Measurements from ENCODE around the gene NHS.

Gene NHS

DNA sequence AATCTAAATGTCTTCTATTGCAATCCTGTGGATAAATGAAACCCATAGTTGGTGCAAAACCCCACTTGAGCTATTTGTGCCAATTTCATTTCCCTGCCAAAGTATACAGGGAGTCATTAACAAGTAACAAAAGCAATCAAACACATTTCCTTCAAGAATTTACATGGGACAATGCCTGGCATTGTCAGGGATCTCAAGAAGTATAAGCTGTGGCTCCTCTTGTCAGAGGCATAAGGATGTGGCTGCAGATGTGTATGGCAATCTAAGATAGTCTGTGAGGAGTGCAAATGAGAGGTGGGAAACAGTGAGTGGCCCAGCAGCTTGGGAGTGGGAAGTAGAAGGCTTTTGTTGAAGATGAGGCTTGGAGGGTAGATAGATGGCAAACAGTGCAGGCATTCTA lies 304.3 kb downstream of the NHS start:
- no peak for DNase-seq (ENCODE audit: low spot score)

DNA sequence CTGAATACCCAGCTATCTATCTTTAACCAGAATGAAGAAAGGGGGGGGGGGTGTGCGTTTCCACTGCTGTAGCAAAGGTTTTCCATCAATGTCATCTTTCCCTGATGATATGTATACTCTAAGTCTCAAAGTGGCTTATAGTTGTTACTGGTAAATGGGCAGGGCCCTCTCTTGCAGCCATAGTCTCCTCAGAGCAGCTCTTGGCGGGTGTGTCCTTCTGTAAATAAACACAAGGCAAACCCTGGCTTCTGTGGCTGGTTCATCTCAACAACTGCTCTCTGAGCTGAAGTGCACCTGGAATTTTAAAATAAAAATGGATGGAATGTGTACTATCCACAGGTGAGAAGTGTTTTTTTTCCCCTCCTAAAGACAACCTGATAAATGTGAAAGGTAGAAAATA lies 304.8 kb downstream of the NHS start:
- DNase-seq (ENCODE audit: low spot score): no peak

DNA sequence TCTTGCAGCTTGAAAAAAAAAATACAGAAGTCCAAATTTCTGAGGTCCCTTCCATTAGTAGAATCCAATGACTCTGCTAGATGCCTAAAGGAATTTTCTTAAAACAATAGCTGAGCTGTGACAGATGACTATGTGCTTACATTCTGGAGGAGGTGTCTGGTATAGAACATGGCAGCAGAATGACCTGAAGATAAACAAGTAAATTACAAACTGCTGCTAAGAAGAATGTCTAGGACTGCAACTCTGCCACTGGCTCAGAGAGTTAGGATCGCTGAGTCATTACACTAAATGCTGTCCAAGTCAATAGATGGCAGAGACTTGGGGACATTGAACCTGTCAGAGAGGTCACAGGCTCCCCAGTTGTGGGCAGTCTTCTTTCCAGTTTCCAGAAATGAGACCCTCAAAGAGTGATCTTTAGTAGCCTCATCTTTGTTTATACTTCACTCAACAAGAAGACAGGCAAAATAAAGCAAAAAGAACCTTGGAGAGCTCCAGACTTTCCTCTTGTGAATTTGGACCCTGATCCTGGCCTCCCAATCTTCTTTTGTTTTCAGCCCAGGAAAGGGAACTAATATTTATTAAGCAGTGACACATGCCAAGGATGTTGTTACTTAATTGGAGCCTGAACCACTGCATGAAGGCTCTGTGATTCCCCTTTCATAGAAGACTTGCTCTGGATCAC lies 305.9 kb downstream of the NHS start:
- DNase-seq (ENCODE audit: low spot score): no peak

DNA sequence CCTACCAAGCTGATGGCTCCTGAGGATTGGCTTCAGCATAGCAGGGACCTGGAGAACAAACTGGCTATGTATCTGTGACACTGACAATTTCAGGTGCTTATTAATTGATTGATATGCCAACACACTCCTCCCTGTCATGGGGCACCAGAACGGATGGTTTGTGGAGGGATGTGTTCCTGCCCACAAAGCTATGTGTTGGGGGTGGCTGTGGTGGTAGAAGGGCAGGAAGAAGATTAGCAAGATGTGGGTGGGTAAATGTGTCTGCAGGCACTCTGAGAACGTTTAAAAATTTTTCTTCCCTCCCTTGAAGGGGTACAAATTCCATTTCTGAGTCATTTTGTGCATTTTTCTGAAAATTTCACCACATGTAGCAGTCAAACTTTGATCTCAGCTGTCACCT lies 307.3 kb downstream of the NHS start:
- no peak for DNase-seq (ENCODE audit: low spot score)

DNA sequence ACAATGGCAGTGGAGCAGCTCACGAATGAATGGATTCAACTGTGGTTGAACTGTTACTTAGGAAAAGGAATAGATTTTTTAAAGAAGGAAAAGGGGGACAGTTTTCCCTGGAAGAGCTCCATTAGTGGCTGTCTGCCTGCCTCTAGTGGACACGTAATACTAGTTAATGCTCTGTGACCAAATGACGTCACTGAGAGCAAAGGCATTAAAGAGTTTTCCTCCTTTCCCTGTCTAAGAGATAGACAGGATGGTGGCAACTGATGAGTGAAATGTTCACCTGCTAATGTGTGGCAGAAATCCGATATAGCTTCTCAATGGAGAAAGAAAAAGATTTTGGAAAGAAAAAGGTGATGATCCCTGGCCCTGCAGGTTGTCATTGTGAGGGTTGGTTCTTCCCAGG lies 310.0 kb downstream of the NHS start:
- DNase-seq (ENCODE audit: low spot score): no peak

DNA sequence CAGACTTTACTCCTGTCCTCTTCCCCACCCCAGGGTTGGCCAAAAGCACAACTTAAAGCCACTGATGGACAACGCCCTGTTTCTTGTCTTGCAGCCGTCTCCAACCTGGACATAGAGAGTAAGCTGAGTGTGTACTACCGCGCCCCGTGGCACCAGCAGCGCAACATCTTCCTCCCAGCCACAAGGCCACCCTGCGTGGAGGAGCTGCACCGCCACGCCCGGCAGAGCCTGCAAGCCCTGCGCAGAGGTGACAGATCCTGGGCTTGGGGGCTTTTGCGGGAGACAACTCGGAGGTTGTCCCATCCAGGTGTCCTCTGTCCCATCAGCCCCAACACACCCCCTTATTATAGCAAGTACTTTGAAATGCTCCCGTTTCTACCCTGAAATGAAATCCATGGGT lies 312.6 kb downstream of the NHS start:
- no peak for DNase-seq (ENCODE audit: low spot score)

DNA sequence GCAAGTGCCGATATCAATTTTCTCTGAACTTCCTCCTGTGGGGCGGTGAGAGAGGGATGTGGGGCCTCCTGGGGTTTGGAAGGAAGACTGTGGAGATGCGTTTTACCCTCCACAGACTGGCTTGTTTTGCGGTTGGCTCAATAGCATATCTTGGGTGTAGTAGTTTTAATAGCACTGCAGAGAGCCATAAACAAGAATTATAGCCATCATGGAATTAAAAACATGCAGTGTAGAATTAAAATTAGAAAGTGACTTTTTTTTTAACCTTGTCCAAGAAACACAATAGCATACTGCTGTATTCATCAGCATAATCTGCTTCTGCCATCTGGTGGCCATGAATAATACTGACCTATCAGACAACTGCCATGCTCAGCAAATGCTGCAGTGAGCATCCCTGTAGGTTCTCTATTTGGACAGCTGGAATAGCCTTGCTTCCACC lies 315.0 kb downstream of the NHS start:
- peak; percentile 6 for DNase-seq (ENCODE audit: low spot score)

DNA sequence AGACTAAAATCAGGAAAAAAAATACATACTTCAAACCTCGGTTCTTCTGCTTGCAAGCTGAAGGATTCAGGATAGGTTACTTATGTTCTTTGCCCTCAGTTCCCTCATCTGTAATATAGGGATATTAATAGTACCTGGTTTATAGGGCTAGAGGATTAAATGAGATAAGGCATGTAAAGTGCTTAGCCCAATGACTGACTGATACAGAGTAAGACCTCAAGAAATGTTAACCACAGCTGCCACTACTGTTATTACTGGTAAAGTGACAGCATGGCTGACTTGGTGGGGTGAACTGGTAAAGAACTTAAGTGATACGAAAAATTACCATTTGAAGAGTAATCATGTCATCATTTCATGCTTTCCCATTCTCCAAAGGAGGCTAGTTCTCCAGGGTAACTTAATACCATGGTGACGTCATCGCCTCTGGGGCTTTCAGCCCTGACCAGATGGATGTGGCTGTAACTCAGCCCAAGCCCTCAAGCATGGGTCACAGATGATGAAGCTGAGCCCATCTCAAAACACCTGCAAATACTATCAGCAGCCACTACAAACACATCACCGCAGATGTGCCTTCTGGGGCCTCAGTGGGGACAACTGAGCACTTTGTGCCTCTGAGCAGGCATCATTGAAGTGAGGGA lies 317.8 kb downstream of the NHS start:
- DNase-seq (ENCODE audit: low spot score): no peak

DNA sequence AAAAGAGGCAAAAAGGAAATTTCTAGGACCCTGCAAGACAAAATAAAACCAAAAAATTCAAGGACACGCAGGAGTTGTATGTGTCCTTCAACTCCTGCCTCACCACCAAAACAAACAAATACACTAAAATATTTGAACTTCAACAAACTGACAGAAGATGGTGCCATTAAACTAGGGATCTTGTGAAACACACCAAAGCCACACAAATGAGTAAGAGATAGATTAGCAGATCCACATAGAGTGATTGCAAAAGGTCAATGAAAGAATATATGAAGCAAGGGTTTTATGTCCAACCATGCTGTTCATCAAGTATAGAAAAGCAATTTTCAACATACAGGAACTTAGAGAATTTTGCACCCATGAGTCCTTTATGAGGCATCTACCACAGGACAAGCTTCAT lies 322.2 kb downstream of the NHS start:
- DNase-seq (ENCODE audit: low spot score): no peak

DNA sequence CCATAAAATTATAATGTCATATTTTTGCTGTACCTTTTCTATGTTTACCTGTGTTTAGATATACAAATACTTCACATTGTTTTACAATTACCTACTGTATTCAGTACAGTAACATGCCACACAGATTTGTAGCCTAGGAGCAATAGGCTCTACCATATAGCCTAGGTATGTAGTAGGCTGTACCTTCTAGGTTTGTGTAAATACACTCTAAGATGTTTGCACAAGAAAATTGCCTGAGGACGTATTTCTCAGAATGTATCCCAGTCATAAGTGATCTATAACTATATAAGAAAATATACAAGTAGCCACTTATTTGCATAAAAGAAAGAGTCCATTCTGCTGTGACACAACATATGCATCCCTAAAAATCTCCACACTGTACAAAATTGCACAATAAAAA lies 326.0 kb downstream of the NHS start:
- DNase-seq (ENCODE audit: low spot score): no peak

DNA sequence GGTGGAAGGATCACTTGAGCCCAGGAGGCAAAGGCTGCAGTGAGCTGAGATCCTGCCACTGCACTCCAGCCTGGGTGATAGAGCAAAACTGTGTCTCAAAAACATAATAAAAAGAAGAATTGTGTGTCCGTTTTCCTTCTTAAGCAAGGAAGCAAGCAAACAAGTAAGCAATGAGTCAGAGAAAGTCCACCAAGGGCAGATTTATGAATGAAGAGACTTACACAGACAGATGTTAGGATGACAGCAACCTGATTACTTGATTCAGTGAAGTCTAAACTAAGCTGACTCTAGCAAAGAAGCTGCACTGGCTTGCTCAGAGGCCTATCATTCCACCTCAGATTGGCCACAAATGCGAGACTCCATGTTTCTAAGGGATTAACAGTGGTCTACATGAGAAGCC lies 328.2 kb downstream of the NHS start:
- no peak for DNase-seq (ENCODE audit: low spot score)

DNA sequence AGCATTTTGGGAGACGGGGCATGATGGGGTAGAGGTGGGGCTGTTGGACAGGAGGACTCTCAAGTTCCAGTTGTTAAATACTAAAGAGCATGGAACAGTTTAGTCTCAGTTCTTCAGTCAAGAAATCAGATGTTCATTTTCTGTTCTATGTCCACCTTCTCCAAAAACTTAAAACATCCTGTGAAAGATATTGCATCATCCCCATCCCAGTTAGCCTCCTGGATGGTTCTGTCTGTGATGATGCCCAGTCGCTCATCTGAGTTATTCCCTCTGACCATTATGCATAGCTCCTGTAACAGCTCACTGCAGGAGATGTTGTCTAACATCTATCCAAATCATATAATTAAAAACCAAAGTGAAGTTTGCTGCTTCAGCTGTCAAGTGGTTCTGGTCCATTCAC lies 330.2 kb downstream of the NHS start:
- DNase-seq (ENCODE audit: low spot score): no peak

DNA sequence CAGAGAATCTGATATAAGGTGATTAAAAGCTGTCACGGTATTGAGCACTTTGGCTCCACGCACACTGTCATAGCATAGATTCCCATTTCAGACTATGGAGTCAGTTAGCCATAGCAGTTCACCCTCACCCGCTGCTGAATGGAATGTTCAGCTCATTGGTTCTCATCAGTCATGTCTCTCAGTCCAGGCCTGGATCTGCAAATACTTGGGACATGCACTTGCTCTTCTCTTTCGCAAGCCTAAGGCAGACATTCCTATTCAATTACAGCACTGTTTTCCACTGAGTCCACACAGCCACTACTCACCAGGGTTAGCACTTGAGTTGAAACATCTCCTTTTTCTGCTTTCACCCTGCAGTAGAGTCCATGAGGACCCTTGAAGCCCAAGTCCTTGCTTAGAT lies 331.7 kb downstream of the NHS start:
- peak; percentile 11 for DNase-seq (ENCODE audit: low spot score)

DNA sequence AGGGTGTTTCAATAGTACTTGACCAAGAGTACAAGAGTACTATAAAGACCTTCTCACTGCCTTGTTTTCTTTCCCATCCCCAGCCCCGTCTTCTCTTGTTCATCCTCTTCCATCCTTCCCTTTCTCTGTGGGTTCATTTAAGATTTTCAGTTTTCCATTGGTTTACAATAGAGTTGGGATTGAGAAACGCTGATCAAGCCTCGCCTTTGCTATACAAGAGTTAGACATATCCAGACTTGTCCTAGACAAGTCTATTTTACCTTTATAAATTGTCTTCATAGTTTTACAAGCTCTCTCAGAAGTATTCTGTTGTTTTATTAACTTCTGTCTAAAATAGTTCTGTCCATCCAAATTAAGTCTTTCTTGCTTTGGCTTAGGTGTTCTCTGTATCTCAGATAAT lies 332.7 kb downstream of the NHS start:
- DNase-seq (ENCODE audit: low spot score): no peak

DNA sequence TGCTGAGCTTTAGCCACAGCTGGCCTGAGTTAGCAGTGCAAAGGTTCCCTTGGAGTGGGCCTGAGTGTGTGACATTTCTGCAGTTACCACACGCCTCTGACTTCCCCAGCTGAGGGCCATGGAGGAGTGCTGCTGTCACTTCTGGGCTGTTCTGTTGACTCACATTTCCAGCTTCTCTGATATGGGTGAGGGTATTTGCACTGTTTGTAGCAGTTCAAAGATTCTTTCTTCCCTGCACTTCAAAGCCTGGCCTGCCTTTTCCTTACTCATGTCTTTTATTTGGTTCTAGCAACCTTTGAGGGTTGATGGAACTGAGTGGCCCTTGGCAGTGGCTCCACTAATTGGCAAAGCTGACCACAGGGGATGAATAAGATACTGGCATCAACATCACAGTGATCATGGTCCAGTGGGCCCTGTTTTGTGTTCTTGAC lies 335.9 kb downstream of the NHS start:
- DNase-seq (ENCODE audit: low spot score): no peak

DNA sequence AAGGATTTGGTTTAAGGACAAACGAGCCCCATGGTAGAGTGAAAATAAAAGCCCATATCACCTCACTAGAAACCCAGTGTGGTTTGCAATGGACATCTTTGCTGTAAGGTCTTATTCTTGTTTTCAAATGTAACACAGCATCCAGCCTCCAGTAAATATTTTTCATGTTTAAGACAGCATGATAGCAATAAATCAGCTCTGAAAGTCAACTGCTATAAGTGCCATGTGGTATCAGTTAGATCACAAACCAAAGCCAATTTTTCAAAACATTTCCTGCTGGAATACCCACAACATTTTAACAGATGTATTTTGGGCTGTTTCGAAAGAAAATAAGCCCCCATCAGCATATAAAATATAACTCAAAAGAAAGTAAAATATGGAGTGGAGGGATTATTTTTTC lies 338.3 kb downstream of the NHS start:
- no peak for DNase-seq (ENCODE audit: low spot score)

DNA sequence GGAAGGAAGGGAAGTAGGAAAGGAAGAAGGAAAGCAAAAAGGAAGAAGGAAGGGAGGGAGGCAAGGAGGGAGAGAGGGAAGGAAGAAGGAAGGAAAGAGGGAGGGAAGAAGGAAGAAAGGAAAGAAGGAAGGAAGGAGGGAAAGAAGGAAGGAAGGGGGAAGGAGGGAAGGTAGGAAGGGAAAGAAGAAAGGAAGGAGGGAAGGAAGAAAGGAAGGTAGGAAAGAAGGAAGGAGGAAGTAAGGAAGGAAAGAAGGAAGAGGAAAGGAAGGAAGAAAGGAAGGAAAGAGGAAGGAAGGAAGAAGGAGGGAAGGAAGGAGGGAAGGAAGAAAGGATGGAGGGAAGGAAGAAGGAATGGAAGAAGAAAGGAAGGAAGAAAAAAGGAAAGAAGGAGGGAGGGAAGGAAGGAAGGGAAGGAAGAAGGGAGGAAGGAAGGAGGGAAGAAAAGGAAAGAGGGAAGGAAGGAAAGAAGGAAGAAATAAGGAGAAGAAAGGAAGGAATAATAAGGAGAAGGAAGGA lies 343.7 kb downstream of the NHS start:
- DNase-seq (ENCODE audit: low spot score): no peak

DNA sequence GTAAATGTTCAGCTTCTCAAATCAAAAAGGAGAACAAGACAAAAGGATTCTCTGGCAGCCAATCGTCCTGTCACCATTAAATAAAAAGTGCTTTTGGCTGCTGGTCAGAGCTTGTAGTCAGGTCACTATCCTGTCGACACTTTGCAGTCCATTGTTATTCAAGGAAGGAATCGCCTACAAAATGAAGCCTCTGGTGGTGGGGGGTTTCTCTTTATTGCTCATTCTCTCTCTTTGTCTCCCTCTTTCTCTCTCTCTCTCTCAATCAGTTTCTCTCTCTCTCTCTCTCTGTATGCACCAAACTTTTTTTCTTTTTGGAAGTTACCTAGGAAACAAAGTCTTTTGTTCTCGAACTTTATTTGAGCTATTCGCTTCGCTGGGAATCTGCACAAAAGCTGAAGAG lies 344.7 kb downstream of the NHS start:
- DNase-seq (ENCODE audit: low spot score): no peak

DNA sequence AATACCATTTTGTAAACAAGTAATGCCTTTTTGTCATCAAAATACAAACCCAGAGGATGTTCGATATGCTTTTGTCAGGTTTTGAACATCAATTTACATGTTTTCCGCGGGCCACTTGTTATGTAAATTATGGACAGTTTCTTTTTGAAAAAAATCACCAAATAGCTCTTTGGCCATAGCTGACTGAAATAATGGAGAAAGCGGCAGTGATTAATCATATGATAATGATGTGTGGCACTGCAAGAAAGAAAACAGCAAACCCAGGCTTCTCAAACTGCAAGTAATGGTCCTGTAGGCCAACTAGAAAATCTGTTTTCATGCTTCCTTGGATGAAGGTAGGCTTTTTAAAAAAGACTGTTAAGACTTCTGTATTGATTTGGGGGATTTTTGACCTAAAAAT lies 346.7 kb downstream of the NHS start:
- DNase-seq (ENCODE audit: low spot score): no peak

DNA sequence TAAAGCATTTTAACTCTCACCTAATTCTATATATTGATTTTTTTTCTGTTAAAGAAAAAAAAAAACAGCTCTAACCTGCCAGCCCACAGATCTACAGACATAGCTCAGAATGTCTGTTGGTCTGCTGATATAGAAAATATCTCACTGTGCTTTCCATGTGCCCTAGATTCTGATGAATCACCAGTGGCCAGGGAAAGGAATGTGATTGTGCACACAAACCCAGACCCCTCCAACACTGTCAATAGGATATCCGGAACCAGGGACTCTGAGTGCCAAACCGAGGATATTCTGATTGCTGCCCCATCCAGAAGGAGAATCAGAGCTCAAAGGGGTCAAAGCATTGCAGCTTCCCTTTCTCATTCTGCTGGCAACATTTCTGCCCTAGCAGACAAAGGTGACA lies 350.2 kb downstream of the NHS start:
- no peak for DNase-seq (ENCODE audit: low spot score)

DNA sequence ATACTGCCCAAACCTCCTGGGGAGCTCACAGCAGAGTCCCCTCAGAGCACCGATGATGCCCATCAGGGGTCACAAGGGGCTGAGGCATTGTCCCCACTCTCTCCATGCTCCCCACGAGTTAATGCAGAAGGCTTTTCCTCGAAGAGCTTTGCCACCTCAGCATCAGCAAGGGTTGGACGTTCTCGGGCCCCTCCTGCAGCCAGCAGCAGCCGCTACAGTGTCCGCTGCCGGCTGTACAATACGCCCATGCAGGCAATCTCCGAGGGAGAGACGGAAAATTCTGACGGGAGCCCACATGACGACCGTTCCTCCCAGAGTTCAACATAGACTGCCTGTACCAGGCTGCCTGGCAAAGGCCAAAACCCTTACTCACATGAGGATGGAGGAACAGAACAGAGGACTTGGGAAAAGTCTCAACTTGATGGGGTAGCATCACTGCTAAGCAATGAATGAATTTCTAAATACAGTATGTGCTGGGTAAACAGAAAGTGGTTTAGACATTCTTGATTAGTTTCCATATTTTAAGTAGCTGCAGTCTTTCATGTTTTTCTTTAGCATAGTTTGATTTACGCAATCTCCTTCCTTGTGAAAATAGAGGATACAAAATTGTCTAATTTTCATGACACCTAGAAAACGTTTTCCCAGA lies 357.3 kb downstream of the NHS start:
- no peak for DNase-seq (ENCODE audit: low spot score)

DNA sequence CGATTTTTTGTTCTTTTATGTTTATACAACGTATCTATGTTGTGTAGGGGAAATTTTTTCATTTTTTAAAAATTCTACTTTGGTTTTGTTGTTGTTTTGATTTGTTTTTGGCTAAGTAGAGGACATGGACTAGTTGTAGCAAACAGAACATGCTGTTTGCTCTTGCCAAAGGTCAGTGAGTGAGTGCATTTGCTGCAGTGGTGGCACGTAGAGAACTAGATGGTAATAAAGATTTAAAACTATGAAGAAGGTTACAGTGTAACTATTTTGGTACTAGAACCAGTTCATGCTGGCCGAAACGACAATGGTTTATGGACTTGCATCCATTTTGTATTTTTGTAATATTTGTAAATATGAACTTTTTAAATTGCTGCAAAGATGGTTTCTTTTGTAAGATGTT lies 360.4 kb downstream of the NHS start:
- peak; percentile 20 for DNase-seq (ENCODE audit: low spot score)

DNA sequence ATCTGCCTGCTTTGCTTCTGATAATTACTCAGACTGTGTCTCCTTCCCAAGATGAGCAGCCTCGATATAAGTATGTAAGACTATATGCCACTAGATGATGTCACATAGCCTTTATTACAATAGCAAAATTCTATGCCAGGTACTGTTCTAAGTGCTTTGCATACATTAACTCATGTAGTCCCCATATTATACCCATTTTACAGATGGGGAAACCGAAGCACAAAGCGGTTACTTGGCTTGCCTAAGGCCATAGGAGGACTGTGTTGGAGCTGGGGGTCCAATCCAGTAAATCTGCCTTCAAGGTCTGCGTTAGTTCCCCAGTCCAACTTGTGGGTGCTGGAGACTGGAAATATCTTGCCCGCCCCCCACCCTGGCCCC lies 361.5 kb downstream of the NHS start:
- DNase-seq (ENCODE audit: low spot score): no peak
